GM21737 (cell line): Measurements from ENCODE around the gene DDX56.
"Not testable (repeated sequence)": the region's sequence is repeated elsewhere in the genome, so short reads cannot be mapped to it uniquely, and the experiment has no call there.

Experiments
- ATAC-seq: cut with Tn5 transposase; IDR thresholded peaks from one replicate; pipeline ENCODE4 v1.9.1; 2021; ENCODE audit warnings: mild to moderate bottlenecking, moderate library complexity; ENCODE audit not compliant: unreplicated experiment

DDX56 gene

GRCh38 chr7:44597181-44597580 is 23.5 kb upstream of the DDX56 start:
- not testable (repeated sequence) for ATAC-seq

- ATAC-seq: no peak
Observed at GRCh38 chr7:44595934-44596635, 22.4 kb upstream of the DDX56 start.

- no peak for ATAC-seq
Observed at GRCh38 chr7:44590910-44591309, 17.2 kb upstream of the DDX56 start.

GRCh38 chr7:44587843-44588711 is 14.4 kb upstream of the DDX56 start:
- no peak for ATAC-seq

- ATAC-seq: no peak
Observed at GRCh38 chr7:44583146-44583865, 9.6 kb upstream of the DDX56 start.

GRCh38 chr7:44581879-44582603 is 8.3 kb upstream of the DDX56 start, which contains the start of gene TMED4:
Gene TMED4 (minus strand): TSS chr7:44582231. CDS start chr7:44582206, 25 bp downstream.
- ATAC-seq: peak; percentile 84

GRCh38 chr7:44580945-44581878 is 7.5 kb upstream of the DDX56 start:
- peak; percentile 29 for ATAC-seq

- no peak for ATAC-seq
Observed at GRCh38 chr7:44576228-44576627, 2.5 kb upstream of the DDX56 start.

GRCh38 chr7:44575054-44575453 is 1.3 kb upstream of the DDX56 start:
- ATAC-seq: no peak

GRCh38 chr7:44574287-44574872 is 672 bp upstream of the DDX56 start:
- ATAC-seq: no peak

- ATAC-seq: no peak
Observed at GRCh38 chr7:44572771-44573170, 937 bp downstream of the DDX56 start.

- no peak for ATAC-seq
Observed at GRCh38 chr7:44569959-44570358, 3.7 kb downstream of the DDX56 start.

GRCh38 chr7:44568771-44569560 is 4.7 kb downstream of the DDX56 start:
- no peak for ATAC-seq

- no peak for ATAC-seq
Observed at GRCh38 chr7:44567884-44568283, 5.8 kb downstream of the DDX56 start.

- ATAC-seq: no peak
Observed at GRCh38 chr7:44566680-44567079, 7.0 kb downstream of the DDX56 start.

- ATAC-seq: no peak
Observed at GRCh38 chr7:44565795-44566559, 7.7 kb downstream of the DDX56 start.

- ATAC-seq: no peak
Observed at GRCh38 chr7:44565097-44565794, 8.5 kb downstream of the DDX56 start.
